SU-DHL-6 (cell line): Measurements from ENCODE around the gene NDUFA5.

Experiments
- H2AFZ ChIP-seq: fragments of 200-600 bp; sonication (generic); 2 replicates; pipeline ENCODE4 v1.6.1; 2014; ENCODE audit warnings: low read depth, mild to moderate bottlenecking, moderate library complexity, mixed read lengths, antibody characterized with exemption, low read length; ENCODE audit not compliant: severe bottlenecking
- H3F3A ChIP-seq: fragments of 200-600 bp; shearing (Covaris generic); 2 replicates; pipeline ENCODE4 v1.6.0; 2016; ENCODE audit warnings: antibody characterized with exemption, mild to moderate bottlenecking; ENCODE audit not compliant: insufficient read depth
- H3K27ac ChIP-seq: fragments of 200-600 bp; sonication (generic); 2 replicates; pipeline ENCODE4 v1.5.1; 2016; ENCODE audit warnings: low read depth, mild to moderate bottlenecking, low read length, moderate library complexity, mixed read lengths
- H3K27me3 ChIP-seq: fragments of 200-600 bp; sonication (generic), shearing (Covaris generic); 2 replicates; pipeline ENCODE4 v1.6.0; 2014; ENCODE audit warnings: mild to moderate bottlenecking, low read length
- H3K36me3 ChIP-seq: fragments of 200-600 bp; sonication (generic); 2 replicates; pipeline ENCODE4 v1.6.1; 2014; ENCODE audit warnings: mild to moderate bottlenecking, low read length, mixed read lengths
- H3K4me2 ChIP-seq: fragments of 300-600, 200-600 bp; shearing (Covaris generic), sonication (generic); 2 replicates; pipeline ENCODE4 v1.6.0; 2014; ENCODE audit warnings: low read length, low read depth, mild to moderate bottlenecking; ENCODE audit not compliant: poor library complexity, severe bottlenecking
- H3K4me3 ChIP-seq: fragments of 200-600 bp; sonication (generic); 2 replicates; pipeline ENCODE4 v1.5.1; 2014; ENCODE audit warnings: antibody characterized with exemption, low read length, mild to moderate bottlenecking, mixed read lengths; ENCODE audit not compliant: insufficient read depth, poor library complexity, severe bottlenecking
- H3K79me2 ChIP-seq: fragments of 200-600 bp; sonication (generic); 2 replicates; pipeline ENCODE4 v1.6.1; 2014; ENCODE audit warnings: mild to moderate bottlenecking, low read length, moderate library complexity; ENCODE audit not compliant: insufficient read depth
- H3K9ac ChIP-seq: fragments of 200-600 bp; sonication (generic); 2 replicates; pipeline ENCODE4 v1.7.0; 2014; ENCODE audit warnings: mild to moderate bottlenecking, low read length
- H3K9me2 ChIP-seq: fragments of 200-600 bp; sonication (generic); replicated peaks from 2 replicates; pipeline ENCODE4 v1.6.1; 2014; ENCODE audit warnings: low read length; ENCODE audit not compliant: insufficient read depth
- H3K9me3 ChIP-seq: fragments of 200-600 bp; sonication (generic); 2 replicates; pipeline ENCODE4 v1.6.1; 2014; ENCODE audit warnings: low read length, mixed read lengths; ENCODE audit not compliant: insufficient read depth
- H4K20me1 ChIP-seq: fragments of 200-600 bp; sonication (generic); 2 replicates; pipeline ENCODE4 v1.6.1; 2014; ENCODE audit warnings: low read depth, mild to moderate bottlenecking, antibody characterized with exemption, low read length, moderate library complexity, mixed read lengths
- CTCF ChIP-seq: fragments of 200-600 bp; sonication (generic); IDR thresholded peaks from one replicate; pipeline ENCODE4 v1.5.1; 2017; ENCODE audit warnings: antibody characterized with exemption, mild to moderate bottlenecking, low read length, moderate library complexity; ENCODE audit not compliant: insufficient read depth, poor library complexity, severe bottlenecking
- EZH2phosphoT487 ChIP-seq: fragments of 200-600 bp; sonication (generic), shearing (Covaris generic); conservative IDR thresholded peaks from 2 replicates; pipeline ENCODE4 v1.6.1; 2018; ENCODE audit warnings: mild to moderate bottlenecking, antibody characterized with exemption, low read length, moderate library complexity, mixed read lengths

The NDUFA5 gene

GRCh38 chr7:123558289-123558874, 764 bp upstream of the NDUFA5 start:
- Histone ChIP-seq H3K79me2 (peaks cover 8% of the 10 kb centered on the region; the same call in 1 of the 2 replicates), H2AFZ (peak overlapping the region; percentile 93), H4K20me1 (no peaks in the 10 kb centered on the region), H3K36me3 (no peaks in the 10 kb centered on the region), H3K4me3 (peak overlapping the region; percentile 89), H3K4me2 (peak overlapping the region; percentile 81), H3F3A (no peaks in the 10 kb centered on the region), H3K9ac (peak overlapping the region; percentile 77), H3K9me2 (no peaks in the 10 kb centered on the region), H3K27ac (no peak overlapping the region), H3K9me3 (no peaks in the 10 kb centered on the region), H3K27me3 (no peaks in the 10 kb centered on the region)
- TF ChIP-seq EZH2phosphoT487: no peak
- TF ChIP-seq CTCF: no peak

GRCh38 chr7:123557016-123557397, 611 bp downstream of the NDUFA5 start:
- peak overlapping the region; percentile 89 for H3K4me3 ChIP-seq
- H3K9ac ChIP-seq: peak overlapping the region; percentile 77
- H3F3A ChIP-seq: no peaks in the 10 kb centered on the region
- no peaks in the 10 kb centered on the region for H4K20me1 ChIP-seq
- H3K27ac ChIP-seq: peak overlapping the region; percentile 16; the same call in 1 of the 2 replicates
- no peaks in the 10 kb centered on the region for H3K27me3 ChIP-seq
- H3K4me2 ChIP-seq: peak overlapping the region; percentile 81
- H3K36me3 ChIP-seq: no peaks in the 10 kb centered on the region
- TF ChIP-seq EZH2phosphoT487 (no peak), CTCF (no peak)
- H3K79me2 ChIP-seq: peaks cover 16% of the 10 kb centered on the region
- no peaks in the 10 kb centered on the region for H3K9me2 ChIP-seq
- no peaks in the 10 kb centered on the region for H3K9me3 ChIP-seq
- peak overlapping the region; percentile 93 for H2AFZ ChIP-seq

GRCh38 chr7:123555484-123555883, 2.1 kb downstream of the NDUFA5 start:
- H2AFZ ChIP-seq: no peak overlapping the region
- TF ChIP-seq CTCF (no peak), EZH2phosphoT487 (no peak)
- H3K36me3 ChIP-seq: no peaks in the 10 kb centered on the region
- no peak overlapping the region for H3K9ac ChIP-seq
- no peaks in the 10 kb centered on the region for H3F3A ChIP-seq
- no peaks in the 10 kb centered on the region for H3K27me3 ChIP-seq
- H3K27ac ChIP-seq: no peak overlapping the region
- H4K20me1 ChIP-seq: no peaks in the 10 kb centered on the region
- no peak overlapping the region for H3K4me3 ChIP-seq
- no peaks in the 10 kb centered on the region for H3K9me2 ChIP-seq
- peak overlapping the region; percentile 81 for H3K4me2 ChIP-seq
- H3K9me3 ChIP-seq: no peaks in the 10 kb centered on the region
- H3K79me2 ChIP-seq: peaks cover 16% of the 10 kb centered on the region
